ENCODE measurements around the gene PSIP1.

GRCh38 chr9:15416880-15417279 is 93.9 kb downstream of the PSIP1 start:
- no peak for TF ChIP-seq ZBTB8A (tag by site-specific recombination; IDR thresholded peaks at IDR 0.05)
- no peak for TF ChIP-seq CTCF (tag by site-specific recombination; IDR thresholded peaks at IDR 0.05)
- no peak for TF ChIP-seq ZBTB21 (tag by site-specific recombination; IDR thresholded peaks at IDR 0.05)
- TF ChIP-seq YY1 (tag by site-specific recombination; IDR thresholded peaks at IDR 0.05), result no peak
- no peak for TF ChIP-seq HOXA7 (CRISPR knock-in tag; IDR thresholded peaks at IDR 0.05; ENCODE audit: borderline replicate concordance)
- no peak for TF ChIP-seq KLF10 (tag by site-specific recombination; IDR thresholded peaks at IDR 0.05)
- no peak for TF ChIP-seq ZNF140 (tag by site-specific recombination; IDR thresholded peaks at IDR 0.05)
